GM12878 (cell line): ENCODE measurements around the gene BRF1. TPM values are rescaled to one million over a fixed set of nuclear protein-coding genes. Genes with fewer than 3 reads are reported as not detected.

Source experiments
- ATAC-seq: fragments of 200-7000 bp; cut with Tn5 transposase; 3 replicates; pipeline ENCODE4 v1.9.1; 2020; ENCODE audit warnings: mild to moderate bottlenecking, moderate library complexity
- BruUV-seq: library from RNA; stranded (reverse); fragments of 400-500 nt; replicated peaks from 2 replicates; lab custom pipeline; 2021; lab: Mats Ljungman, UMichigan
- CTCF ChIA-PET: fragments of 300-600 bp; sonication (Branson Sonifier 250); formaldehyde crosslinking; extraction: SDS; loops from one replicate; lab custom pipeline; 2021; ENCODE audit warnings: inconsistent platforms; lab: Yijun Ruan, JAX
- POLR2A ChIA-PET: fragments of 350-600 bp; formaldehyde crosslinking; extraction: SDS; loops from one replicate; lab custom pipeline; 2021; ENCODE audit warnings: inconsistent platforms; lab: Charles Lee
- RAD21 ChIA-PET: fragments of 300-600 bp; sonication (Branson Sonifier 250); formaldehyde crosslinking; loops from one replicate; lab custom pipeline; 2023; ENCODE audit warnings: antibody characterized with exemption; ENCODE audit not compliant: unreplicated experiment; lab: Charles Lee
- SMC1A ChIA-PET: fragments of 300-600 bp; sonication (Branson Sonifier 250); formaldehyde crosslinking; loops from one replicate; lab custom pipeline; 2023; ENCODE audit not compliant: unreplicated experiment, uncharacterized antibody; lab: Charles Lee
- DNase-seq: peaks from one replicate; pipeline ENCODE4 v3.0.0-alpha.2; 2011; ENCODE audit warnings: low read depth, low spot score
- FAIRE-seq: peaks from 3 replicates; lab custom pipeline; 2011; peaks lifted over from hg19 to GRCh38; lab: Jason Lieb, UNC
- H2AFZ ChIP-seq: 2 replicates; pipeline ENCODE4 v1.6.0; 2011; ENCODE audit warnings: low read depth, low read length, control low read depth; ENCODE audit not compliant: control insufficient read depth
- H3K27ac ChIP-seq: 2 replicates; pipeline ENCODE4 v1.5.1; 2011; ENCODE audit warnings: control low read depth; ENCODE audit not compliant: control insufficient read depth, insufficient read depth
- H3K27me3 ChIP-seq, 2 experiments: replicated peaks in 1 of 2; 2 replicates each; pipeline versions ENCODE4 v1.6.0 to v1.6.1; 2011; ENCODE audit warnings: low read length in 1 of 2; ENCODE audit not compliant: control insufficient read depth in 2 of 2, insufficient read depth in 2 of 2
- H3K36me3 ChIP-seq, 2 experiments: 2 replicates each; pipeline ENCODE4 v1.5.1; 2011; ENCODE audit warnings: low read length in 1 of 2; ENCODE audit not compliant: control insufficient read depth in 2 of 2, insufficient read depth in 2 of 2
- H3K4me1 ChIP-seq: 2 replicates; pipeline ENCODE4 v1.6.1; 2011; ENCODE audit warnings: mild to moderate bottlenecking, low read length, moderate library complexity, mixed read lengths; ENCODE audit not compliant: control insufficient read depth, insufficient read depth
- H3K4me2 ChIP-seq: 2 replicates; pipeline ENCODE4 v1.6.0; 2011; ENCODE audit warnings: control low read depth; ENCODE audit not compliant: control insufficient read depth, insufficient read depth
- H3K4me3 ChIP-seq: fragments of 200-600 bp; sonication (generic); 2 replicates; pipeline ENCODE4 v1.5.1; 2016
- H3K79me2 ChIP-seq: 2 replicates; pipeline ENCODE4 v1.6.0; 2011; ENCODE audit warnings: low read length; ENCODE audit not compliant: control insufficient read depth, insufficient read depth
- H3K9ac ChIP-seq: 2 replicates; pipeline ENCODE4 v1.8.0; 2011; ENCODE audit warnings: low read length, control low read depth, mixed read lengths; ENCODE audit not compliant: control insufficient read depth, insufficient read depth
- H3K9me3 ChIP-seq: replicated peaks from 3 replicates; pipeline ENCODE4 v1.5.1; 2011; ENCODE audit warnings: mild to moderate bottlenecking, low read length; ENCODE audit not compliant: control insufficient read depth, insufficient read depth
- H4K20me1 ChIP-seq: 2 replicates; pipeline ENCODE4 v1.6.0; 2011; ENCODE audit not compliant: control insufficient read depth, insufficient read depth
- E2F4 ChIP-seq: IDR thresholded peaks from 2 replicates; pipeline ENCODE4 v1.6.1; 2012; ENCODE audit warnings: low read depth, low read length, improper control_type of control experiment
- RB1 ChIP-seq: fragments of 450-650 bp; formaldehyde crosslinking; IDR thresholded peaks from 2 replicates; pipeline ENCODE4 v1.6.1; 2017; ENCODE audit warnings: mild to moderate bottlenecking, borderline replicate concordance
- WGBS: methylation state at CpG from one replicate; pipeline ENCODE4 v1.1.6; 2016; ENCODE audit warnings: low lambda C conversion rate; ENCODE audit not compliant: insufficient replicate concordance, insufficient coverage; ENCODE audit errors: missing lambda C conversion rate; 5-methylcytosine and 5-hydroxymethylcytosine counted together
- in situ Hi-C: fragments of 300-500 bp; cut with MboI; formaldehyde crosslinking; loops from 9 replicates; pipeline ENCODE4 v1.14.3; 2018; ENCODE audit warnings: mixed read lengths
- intact Hi-C: fragments of 100-400 bp; cut with micrococcal nuclease; formaldehyde crosslinking; loops from one replicate; pipeline ENCODE4 v1.14.2; 2022; ENCODE audit not compliant: unreplicated experiment
- polyA plus RNA-seq, 11 experiments: library from polyadenylated mRNA; depleted of rRNA in 4 of 11; unstranded in 6 of 11; stranded (reverse) in 5 of 11; fragments of >200 nt; fragmentation: Nextera tagmentation in 4 of 11; fragmentation: Illumina TruSeq in 1 of 11; extraction: Ambion mirVana in 4 of 11; extraction: Trizol in 1 of 11; gene quantifications; 1 replicate in 1 of 11; 2 replicates in 10 of 11; pipeline versions ENCODE4 v1.2.1 to v1.2.3, GENCODE V29; 2011 to 2016; ENCODE audit warnings: inconsistent platforms in 2 of 11, missing spikeins in 2 of 11, low read depth in 1 of 11
- total RNA-seq, 4 experiments: library from RNA; depleted of rRNA in 3 of 4; stranded (reverse); fragments of >200 nt in 3 of 4; fragmentation: Illumina TruSeq in 1 of 4; extraction: Trizol in 1 of 4; gene quantifications; 2 replicates each; pipeline versions ENCODE4 v1.2.1 to v1.2.3, GENCODE V29; 2013 to 2021
- TF ChIP-seq, protein P1 (sequence below): fragments of 450-650 bp; IDR thresholded peaks from 2 replicates; pipeline ENCODE4 v1.6.1; 2018; ENCODE audit warnings: mild to moderate bottlenecking, low read depth, moderate library complexity; ENCODE audit not compliant: partially characterized antibody

The BRF1 gene
- total and polyA plus RNA-seq, 10 of the 15 experiments (the other 5 are each of a cell fraction or from before 2014, with no cell fraction given), result 0.21 to 33.5 (median 10.7) TPM

GRCh38 chr14:105165761-105166485 lies 134.9 kb downstream of the BRF1 start:
- Histone ChIP-seq H3K4me3 (no peak overlapping the region), H3K4me1 (no peaks in the 10 kb centered on the region), H2AFZ (no peak overlapping the region), H3K9ac (no peak overlapping the region), H3K27ac (no peak overlapping the region), H4K20me1 (0 out of 2 replicates have a peak, but pooled peaks cover 2% of the 10 kb centered on the region), H3K4me2 (no peak overlapping the region), H3K9me3 (no peaks in the 10 kb centered on the region), H3K36me3 (no peaks in the 10 kb centered on the region), H3K27me3 (peaks cover 2 to 3% of the 10 kb centered on the region in 2 experiments; a peak in 2 of 4 replicates), H3K79me2 (no peaks in the 10 kb centered on the region)
- TF ChIP-seq, protein P1, sequence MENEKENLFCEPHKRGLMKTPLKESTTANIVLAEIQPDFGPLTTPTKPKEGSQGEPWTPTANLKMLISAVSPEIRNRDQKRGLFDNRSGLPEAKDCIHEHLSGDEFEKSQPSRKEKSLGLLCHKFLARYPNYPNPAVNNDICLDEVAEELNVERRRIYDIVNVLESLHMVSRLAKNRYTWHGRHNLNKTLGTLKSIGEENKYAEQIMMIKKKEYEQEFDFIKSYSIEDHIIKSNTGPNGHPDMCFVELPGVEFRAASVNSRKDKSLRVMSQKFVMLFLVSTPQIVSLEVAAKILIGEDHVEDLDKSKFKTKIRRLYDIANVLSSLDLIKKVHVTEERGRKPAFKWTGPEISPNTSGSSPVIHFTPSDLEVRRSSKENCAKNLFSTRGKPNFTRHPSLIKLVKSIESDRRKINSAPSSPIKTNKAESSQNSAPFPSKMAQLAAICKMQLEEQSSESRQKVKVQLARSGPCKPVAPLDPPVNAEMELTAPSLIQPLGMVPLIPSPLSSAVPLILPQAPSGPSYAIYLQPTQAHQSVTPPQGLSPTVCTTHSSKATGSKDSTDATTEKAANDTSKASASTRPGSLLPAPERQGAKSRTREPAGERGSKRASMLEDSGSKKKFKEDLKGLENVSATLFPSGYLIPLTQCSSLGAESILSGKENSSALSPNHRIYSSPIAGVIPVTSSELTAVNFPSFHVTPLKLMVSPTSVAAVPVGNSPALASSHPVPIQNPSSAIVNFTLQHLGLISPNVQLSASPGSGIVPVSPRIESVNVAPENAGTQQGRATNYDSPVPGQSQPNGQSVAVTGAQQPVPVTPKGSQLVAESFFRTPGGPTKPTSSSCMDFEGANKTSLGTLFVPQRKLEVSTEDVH, result no peak
- TF ChIP-seq E2F4 (no peak), RB1 (no peak)
- BruUV-seq, result no TSS peak
- DNase-seq (no peak), FAIRE-seq (no peak), ATAC-seq (no peak)
- ChIA-PET RAD21 (no interaction called here), SMC1A (no interaction called here), CTCF (no interaction called here), POLR2A (no interaction called here)
- intact Hi-C loops, result loop anchor here (10.0 kb wide), 1 partner anchor 71 kb away; no protein-coding TSS in a partner anchor
- 61% methylated on average over 32 of the region's 32 CpGs for WGBS
- in situ Hi-C loops, result no loop called here
